ENCODE data around the gene ANK3.

GRCh38 chr10:60303778-60304177 is 85.9 kb downstream of the ANK3 start:
- no peak for TF ChIP-seq CTCF (IDR thresholded peaks at IDR 0.05)
- no peak for TF ChIP-seq POLR2A (IDR thresholded peaks at IDR 0.05)
